Ishikawa (cell line): ENCODE results near the gene KIAA1614.

Source experiments
- CEBPB ChIP-seq: IDR thresholded peaks from 2 replicates; pipeline ENCODE4 v1.6.1; 2012
- CREB1 ChIP-seq: IDR thresholded peaks from 2 replicates; pipeline ENCODE4 v1.6.1; 2012; ENCODE audit warnings: low read depth
- EGR1 ChIP-seq: IDR thresholded peaks from 2 replicates; pipeline ENCODE4 v1.6.1; 2012
- EP300 ChIP-seq: IDR thresholded peaks from 2 replicates; pipeline ENCODE4 v1.6.1; 2012; ENCODE audit warnings: borderline replicate concordance
- FOXM1 ChIP-seq: IDR thresholded peaks from 2 replicates; pipeline ENCODE4 v1.6.1; 2012; ENCODE audit warnings: low read depth, borderline replicate concordance
- NFIC ChIP-seq: IDR thresholded peaks from 2 replicates; pipeline ENCODE4 v1.6.1; 2012
- RAD21 ChIP-seq: IDR thresholded peaks from 2 replicates; pipeline ENCODE4 v1.6.1; 2012; ENCODE audit warnings: low read depth
- TAF1 ChIP-seq: IDR thresholded peaks from 2 replicates; pipeline ENCODE4 v1.6.1; 2012; ENCODE audit warnings: low read depth, mild to moderate bottlenecking
- TCF12 ChIP-seq: IDR thresholded peaks from 2 replicates; pipeline ENCODE4 v1.6.1; 2012; ENCODE audit warnings: low read depth
- TEAD4 ChIP-seq: IDR thresholded peaks from 2 replicates; pipeline ENCODE4 v1.6.1; 2012
- YY1 ChIP-seq: IDR thresholded peaks from 2 replicates; pipeline ENCODE4 v1.6.1; 2012; ENCODE audit warnings: low read depth
- ZBTB7A ChIP-seq: IDR thresholded peaks from 2 replicates; pipeline ENCODE4 v1.6.1; 2012; ENCODE audit warnings: low read depth
- TF ChIP-seq, protein P1 (sequence below): IDR thresholded peaks from 2 replicates; pipeline ENCODE4 v1.6.1; 2012
- TF ChIP-seq, protein P2 (sequence below): IDR thresholded peaks from 2 replicates; pipeline ENCODE4 v1.6.1; 2012
- TF ChIP-seq, protein P3 (sequence below): IDR thresholded peaks from 2 replicates; pipeline ENCODE4 v1.6.1; 2012; ENCODE audit warnings: low read depth, mild to moderate bottlenecking

KIAA1614 gene

DNA sequence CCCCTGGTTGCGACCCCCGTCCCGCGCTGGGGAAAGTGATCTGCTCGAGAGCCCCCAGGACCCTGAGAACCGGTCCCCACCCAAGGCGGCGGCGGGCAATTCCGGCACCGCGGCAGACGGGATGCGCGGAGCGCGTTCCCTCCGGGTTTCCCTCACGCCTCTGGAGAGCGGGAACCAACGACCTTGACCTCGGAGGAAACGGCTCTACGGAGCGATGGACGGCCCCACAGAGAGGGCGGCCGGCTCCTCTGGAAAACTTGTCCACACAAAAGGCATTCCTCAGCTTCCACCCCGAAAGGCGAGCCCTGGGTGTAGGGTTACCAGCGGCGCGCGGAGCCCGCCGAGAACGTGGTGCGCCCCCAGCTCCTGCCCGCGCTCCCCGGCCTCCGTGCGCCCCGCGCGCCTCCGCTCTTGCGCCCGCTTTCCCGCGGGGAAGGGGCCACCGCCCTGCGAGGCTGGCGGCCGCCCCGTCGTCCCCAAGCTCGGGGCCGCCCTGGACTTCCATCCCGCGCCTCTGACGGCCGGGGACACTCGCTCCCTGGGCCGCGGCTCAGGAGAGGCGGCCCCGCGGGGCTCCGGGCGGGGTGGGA lies 391 bp upstream of the KIAA1614 start:
- TF ChIP-seq FOXM1 = no peak
- TF ChIP-seq CEBPB = no peak
- TF ChIP-seq, protein P1, sequence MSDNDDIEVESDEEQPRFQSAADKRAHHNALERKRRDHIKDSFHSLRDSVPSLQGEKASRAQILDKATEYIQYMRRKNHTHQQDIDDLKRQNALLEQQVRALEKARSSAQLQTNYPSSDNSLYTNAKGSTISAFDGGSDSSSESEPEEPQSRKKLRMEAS = peak; percentile 62

DNA sequence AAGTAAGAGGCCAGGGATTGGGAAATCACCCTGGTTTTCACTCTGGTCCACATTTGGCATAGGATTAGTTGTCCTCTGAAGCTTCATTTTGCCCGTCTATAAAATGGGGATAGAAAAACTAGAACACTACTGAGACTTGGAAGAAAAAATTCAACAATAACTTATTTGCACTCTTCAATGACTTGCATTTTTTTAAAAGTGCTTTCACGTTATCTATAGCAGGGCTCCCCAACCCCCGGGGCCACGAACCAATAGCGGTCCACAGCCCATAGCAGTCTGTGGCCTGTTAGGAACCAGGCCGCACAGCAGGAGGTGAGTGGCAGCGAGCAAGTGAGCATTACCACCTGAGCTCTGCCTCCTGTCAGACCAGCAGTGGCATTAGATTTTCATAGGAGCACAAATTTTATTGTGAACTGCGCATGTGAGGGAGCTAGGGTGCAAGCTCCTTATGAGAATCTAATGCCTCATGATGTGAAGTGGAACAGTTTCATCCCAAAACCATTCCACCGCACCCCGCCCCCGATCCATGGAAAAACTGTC lies 2.8 kb downstream of the KIAA1614 start:
- TF ChIP-seq TAF1 = no peak

DNA sequence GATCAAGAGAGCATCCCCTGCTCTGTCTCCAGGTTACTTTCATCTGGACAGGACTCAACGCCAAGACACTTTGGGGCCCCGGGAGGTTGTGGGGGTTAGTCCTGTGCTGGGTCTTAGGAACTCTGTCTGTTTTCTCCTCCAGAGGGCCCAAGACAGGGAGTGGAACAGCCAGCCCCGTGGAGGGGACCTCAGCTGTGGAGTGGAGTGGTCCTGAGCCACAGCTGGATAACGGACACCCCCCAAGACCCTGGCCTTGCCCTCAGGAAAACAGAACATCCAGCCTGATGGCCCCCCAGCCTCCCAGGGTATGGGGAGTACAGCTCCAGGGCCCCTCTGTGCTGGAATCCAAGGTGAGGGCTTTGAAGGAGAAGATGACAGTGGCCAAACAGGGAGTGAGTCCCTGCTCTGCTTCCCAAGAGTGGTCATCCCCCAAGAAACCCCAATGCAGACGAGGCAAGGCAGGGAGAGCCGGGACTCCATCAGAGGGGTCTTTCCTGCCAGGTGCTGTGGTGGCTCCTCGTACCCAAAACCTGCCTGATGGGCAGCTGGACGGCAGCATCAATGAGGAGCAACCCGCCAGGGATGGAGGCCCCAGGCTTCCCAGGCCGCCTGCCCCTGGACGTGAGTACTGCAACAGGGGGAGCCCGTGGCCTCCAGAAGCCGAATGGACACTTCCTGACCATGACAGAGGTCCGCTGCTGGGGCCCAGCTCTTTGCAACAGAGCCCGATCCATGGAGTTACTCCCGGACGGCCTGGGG lies 3.5 kb downstream of the KIAA1614 start:
- TF ChIP-seq, protein P1 = no peak
- no peak for TF ChIP-seq TAF1
- no peak for TF ChIP-seq ZBTB7A
- TF ChIP-seq RAD21 = no peak
- TF ChIP-seq CEBPB = no peak
- TF ChIP-seq FOXM1 = no peak
- TF ChIP-seq CREB1 = no peak
- no peak for TF ChIP-seq YY1
- TF ChIP-seq TEAD4 = no peak
- no peak for TF ChIP-seq EP300

DNA sequence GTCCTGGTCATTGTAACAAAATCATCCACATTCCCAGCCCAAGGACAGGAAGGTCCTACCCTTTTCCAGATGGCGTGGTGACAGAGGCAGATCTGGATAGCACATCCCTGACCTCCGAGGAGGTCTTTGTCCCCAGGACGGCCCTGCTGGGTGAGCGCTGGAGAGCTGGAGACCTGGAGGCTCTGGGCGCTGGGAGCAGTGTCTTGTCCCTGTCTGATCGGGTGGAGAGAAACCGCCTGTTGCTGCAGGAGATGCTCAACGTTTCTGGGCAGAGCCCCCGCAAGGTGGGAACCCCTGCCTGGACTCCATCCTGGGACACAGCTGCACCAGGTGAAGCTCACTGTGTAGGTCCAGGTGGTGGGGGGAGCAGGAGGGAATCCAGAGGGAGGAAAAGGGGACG lies 4.1 kb downstream of the KIAA1614 start:
- TF ChIP-seq TAF1 (no peak), TEAD4 (no peak), CREB1 (no peak)

DNA sequence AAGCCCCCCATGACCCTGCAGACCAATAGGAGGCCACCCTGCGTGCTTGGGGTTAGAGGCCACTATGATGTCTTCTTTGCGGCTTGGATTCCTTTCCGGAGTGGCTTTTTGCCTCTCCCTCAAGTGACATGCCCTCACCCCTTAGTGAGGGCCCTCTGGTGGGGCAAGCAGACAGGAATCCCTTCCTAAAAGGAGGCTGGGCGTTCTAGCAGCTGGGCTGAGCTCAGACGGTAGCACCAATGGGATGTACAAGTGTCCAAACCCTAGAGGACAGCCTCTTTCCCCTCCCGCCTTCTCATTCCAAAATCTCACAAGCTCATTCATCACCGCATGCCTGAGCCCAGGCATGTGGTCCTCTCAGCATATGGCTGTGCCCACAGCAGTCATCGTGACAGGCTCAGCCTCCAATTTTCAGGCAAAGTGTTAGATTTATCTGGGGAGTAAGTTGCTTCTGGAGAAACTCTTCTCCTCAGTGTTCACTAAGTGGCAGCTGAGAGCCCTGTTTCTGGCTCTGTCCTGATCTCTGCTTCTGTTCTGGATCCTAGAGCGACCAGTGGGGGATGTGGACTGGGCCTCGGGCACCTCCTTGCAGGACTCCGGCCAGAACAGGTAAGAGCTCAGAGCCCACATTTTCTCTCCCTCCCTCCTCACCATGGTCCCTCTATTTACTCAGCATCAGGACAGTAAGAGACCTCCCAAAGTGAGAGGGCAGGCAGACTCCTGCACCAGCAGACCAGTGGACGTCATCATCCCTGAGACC lies 4.8 kb downstream of the KIAA1614 start:
- no peak for TF ChIP-seq NFIC
- TF ChIP-seq CREB1 = no peak
- TF ChIP-seq TAF1 = no peak
- TF ChIP-seq TCF12 = no peak
- TF ChIP-seq, protein P1 = no peak
- TF ChIP-seq, protein P2, sequence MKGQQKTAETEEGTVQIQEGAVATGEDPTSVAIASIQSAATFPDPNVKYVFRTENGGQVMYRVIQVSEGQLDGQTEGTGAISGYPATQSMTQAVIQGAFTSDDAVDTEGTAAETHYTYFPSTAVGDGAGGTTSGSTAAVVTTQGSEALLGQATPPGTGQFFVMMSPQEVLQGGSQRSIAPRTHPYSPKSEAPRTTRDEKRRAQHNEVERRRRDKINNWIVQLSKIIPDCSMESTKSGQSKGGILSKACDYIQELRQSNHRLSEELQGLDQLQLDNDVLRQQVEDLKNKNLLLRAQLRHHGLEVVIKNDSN = no peak
- no peak for TF ChIP-seq YY1
- no peak for TF ChIP-seq TEAD4
- TF ChIP-seq, protein P3, sequence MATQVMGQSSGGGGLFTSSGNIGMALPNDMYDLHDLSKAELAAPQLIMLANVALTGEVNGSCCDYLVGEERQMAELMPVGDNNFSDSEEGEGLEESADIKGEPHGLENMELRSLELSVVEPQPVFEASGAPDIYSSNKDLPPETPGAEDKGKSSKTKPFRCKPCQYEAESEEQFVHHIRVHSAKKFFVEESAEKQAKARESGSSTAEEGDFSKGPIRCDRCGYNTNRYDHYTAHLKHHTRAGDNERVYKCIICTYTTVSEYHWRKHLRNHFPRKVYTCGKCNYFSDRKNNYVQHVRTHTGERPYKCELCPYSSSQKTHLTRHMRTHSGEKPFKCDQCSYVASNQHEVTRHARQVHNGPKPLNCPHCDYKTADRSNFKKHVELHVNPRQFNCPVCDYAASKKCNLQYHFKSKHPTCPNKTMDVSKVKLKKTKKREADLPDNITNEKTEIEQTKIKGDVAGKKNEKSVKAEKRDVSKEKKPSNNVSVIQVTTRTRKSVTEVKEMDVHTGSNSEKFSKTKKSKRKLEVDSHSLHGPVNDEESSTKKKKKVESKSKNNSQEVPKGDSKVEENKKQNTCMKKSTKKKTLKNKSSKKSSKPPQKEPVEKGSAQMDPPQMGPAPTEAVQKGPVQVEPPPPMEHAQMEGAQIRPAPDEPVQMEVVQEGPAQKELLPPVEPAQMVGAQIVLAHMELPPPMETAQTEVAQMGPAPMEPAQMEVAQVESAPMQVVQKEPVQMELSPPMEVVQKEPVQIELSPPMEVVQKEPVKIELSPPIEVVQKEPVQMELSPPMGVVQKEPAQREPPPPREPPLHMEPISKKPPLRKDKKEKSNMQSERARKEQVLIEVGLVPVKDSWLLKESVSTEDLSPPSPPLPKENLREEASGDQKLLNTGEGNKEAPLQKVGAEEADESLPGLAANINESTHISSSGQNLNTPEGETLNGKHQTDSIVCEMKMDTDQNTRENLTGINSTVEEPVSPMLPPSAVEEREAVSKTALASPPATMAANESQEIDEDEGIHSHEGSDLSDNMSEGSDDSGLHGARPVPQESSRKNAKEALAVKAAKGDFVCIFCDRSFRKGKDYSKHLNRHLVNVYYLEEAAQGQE = no peak
- no peak for TF ChIP-seq FOXM1
- no peak; the same call in 1 of the 2 replicates for TF ChIP-seq RAD21
- TF ChIP-seq EGR1 = no peak
- no peak for TF ChIP-seq EP300
- TF ChIP-seq CEBPB = no peak
- TF ChIP-seq ZBTB7A = no peak

DNA sequence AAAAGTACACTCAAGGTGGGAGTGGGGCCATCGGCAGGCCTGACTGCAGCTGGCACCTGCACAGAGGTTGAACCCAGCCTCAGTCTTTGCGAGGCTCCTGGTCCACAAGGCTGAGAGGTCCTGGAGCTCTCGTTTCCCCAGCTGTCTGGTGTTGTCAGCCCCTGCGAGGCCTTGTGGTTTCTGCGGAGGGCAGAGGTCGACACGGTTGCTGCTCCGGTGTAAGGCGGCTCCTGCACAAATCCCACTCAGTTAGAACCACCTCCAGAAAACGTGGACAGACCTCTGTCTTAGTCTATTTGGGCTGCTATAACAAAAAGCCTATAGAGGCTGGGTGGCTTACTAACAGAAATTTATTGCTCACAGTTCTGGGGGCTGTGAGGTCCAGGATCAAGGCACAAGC lies 5.8 kb downstream of the KIAA1614 start:
- TF ChIP-seq TCF12 (no peak), NFIC (no peak)

DNA sequence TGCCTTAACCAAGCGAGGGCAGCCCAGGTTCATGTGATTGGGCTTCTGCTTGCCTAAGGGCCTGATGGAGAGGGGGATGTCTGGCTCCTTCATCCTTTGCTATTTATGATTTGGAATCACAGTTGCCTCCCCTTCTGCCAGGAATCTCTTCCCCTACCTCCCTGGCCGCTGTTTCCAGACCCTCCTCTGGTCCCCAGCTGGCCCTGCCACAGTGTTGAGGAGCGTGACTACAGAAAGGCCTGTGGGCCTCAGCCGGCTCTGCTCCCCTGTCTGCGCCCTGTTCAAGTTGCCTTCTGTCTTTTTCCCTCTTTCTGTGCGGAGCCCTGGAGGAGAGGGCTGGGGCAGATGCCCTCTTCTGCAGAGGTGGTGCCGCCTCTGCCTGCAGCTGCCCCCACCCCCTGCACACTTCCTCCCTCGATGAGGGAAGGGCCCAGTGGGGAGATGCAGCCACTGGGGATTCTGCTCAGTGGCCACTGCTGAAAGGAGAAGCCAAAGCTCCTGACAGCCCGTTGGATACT lies 6.5 kb downstream of the KIAA1614 start:
- TF ChIP-seq TEAD4 = no peak
- TF ChIP-seq, protein P1 = no peak
- TF ChIP-seq TCF12 = no peak
- no peak for TF ChIP-seq YY1
- TF ChIP-seq EGR1 = no peak
- no peak for TF ChIP-seq CREB1
- TF ChIP-seq EP300 = no peak

DNA sequence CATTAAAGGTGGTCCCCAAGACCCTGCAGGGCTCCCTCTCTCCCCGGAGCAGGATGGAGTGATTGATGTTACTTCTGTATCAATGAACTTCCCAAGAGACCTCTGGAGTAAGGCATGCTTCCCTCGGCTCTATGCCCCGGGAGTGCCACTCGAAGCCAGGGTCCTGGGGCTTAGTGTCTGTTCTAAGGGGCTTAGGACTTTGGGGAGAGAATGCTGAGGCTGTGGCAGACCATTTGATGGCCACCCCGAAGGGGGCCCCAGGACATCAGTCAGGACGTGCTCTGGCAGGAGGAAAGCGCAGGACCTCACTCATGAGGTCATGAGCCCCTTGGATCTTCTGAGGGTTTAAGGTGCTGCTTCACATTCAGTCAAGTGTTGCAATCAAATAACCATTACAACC lies 7.5 kb downstream of the KIAA1614 start:
- no peak for TF ChIP-seq TEAD4
- TF ChIP-seq, protein P2 = no peak
- TF ChIP-seq CREB1 = no peak
- no peak for TF ChIP-seq FOXM1
- TF ChIP-seq, protein P3 = no peak
- no peak for TF ChIP-seq CEBPB
- TF ChIP-seq ZBTB7A = no peak
- TF ChIP-seq, protein P1 = no peak
- no peak for TF ChIP-seq NFIC
- TF ChIP-seq RAD21 = no peak
- TF ChIP-seq TAF1 = no peak
- no peak for TF ChIP-seq EP300
- no peak for TF ChIP-seq YY1
- no peak for TF ChIP-seq TCF12
- TF ChIP-seq EGR1 = no peak
